T-helper 1 cell (primary cell): ENCODE results near the gene AHCY.
A peak's percentile ranks its signal among the peaks of the same experiment; 100 is the strongest.
"Not testable (repeated sequence)": the region's sequence is repeated elsewhere in the genome, so short reads cannot be mapped to it uniquely, and the experiment has no call there.

ENCODE experiments used
- DNase-seq, 5 donors: peaks; one replicate each; pipeline ENCODE4 v3.0.0-alpha.2; 2012 to 2020

The AHCY gene

DNA sequence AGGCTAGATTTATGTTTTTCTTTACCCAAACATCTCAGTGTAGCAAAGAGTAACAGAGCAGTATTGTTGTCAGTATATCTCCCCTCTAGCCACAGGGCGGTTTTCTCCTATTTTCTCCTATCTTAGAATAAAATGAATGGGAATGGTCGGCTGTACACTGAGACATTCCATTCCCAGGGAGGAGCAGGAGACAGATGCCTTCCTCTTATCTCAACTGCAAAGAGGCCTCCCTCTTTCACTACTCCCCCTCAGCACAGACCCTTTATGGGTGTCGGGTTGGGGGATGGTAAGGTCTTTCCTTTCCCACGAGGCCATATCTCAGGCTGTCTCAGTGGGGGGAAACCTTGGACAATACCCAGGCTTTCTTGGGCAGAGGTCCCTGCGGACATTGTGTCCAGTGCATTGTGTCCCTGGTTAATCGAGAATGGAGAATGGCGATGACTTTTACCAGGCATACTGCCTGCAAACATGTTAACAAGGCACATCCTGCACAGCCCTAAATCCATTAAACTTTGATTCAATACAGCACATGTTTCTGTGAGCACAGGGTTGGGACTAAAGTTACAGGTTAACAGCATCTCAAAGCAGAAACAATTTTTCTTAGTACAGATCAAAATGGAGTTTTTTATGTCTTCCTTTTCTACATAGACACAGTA, 50.6 kb downstream of the AHCY start:
- DNase-seq: not testable (repeated sequence)

DNA sequence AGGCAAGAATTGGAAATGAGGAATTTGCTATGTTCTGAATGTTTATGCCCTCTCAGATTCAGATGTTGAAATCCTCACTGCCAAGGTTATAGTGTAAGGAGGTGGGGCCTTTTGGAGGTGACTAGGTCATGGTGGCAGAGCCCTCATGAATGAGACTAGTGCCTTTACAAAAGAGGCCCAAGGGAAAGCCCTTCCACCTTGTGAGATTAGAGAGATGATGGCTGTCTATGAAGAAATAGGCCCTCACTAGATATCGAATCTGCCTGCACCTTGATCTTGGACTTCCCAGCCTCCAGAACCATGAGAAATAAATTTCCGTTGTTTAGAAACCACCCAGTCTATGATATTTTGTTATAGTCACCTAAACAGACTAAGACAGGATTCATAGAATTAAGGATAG, 51.5 kb downstream of the AHCY start:
- no peak for DNase-seq

DNA sequence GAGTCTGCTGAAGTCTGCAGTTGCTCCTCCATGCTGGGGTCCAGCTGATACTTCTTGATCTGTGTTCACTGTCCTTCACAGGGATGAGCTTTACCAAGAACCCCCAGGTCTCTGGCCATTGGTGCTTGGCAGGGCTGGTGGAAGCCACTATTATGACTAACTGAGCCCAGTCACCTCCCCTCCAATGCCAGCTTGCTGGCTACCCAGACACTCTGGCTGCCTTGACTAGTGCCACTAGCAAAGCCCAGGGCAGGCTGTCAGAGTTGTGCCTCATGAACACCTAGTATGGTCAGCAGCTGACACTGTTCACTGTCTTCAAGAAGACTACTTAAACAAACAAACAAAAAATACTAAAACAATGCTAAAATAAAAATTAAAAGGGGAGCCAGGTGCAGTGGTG, 53.1 kb downstream of the AHCY start:
- no peak for DNase-seq

DNA sequence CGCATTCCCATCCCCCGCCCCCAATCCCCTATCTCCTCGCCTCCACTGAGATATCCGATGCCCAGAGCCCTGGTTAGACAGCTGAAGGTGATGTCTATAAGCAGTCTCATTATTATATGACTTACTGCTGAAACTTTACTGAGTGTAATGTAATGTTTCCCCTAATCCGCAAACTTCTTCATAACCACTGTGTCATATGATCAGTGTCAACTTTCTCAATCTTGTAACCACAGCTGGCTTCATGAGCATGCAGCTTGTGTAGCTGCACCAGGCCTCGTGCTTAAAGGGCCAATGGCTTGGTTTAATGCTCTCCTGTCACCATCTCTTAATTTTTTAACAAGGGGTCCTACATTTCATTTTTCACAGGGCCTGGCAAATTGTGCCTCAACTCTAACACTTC, 53.9 kb downstream of the AHCY start:
- DNase-seq: peak in 1 of 5 donors; percentile 21

DNA sequence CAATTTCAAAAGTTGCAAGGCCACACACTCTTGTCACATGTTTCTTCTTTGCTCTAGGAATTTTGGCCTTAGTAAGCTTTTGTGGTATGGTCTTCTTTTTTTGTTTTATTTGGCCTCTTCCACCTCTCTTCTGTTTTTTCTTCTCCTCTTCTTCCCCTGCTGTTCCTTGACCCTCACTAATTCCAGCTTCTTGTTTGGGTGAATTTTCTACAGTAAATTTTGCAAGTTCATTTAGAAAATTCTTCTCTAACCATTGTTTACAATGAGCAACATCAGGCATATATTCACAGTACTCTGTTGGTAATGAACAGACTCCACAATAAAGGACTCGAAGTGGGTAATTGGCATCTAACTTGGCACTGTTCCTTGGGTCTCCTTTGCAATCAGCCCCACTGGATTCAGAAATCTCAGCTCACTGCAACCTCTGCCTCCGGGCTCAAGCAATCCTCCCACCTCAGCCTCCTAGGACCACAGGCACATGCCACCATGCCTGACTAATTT, 57.0 kb downstream of the AHCY start:
- no peak for DNase-seq

DNA sequence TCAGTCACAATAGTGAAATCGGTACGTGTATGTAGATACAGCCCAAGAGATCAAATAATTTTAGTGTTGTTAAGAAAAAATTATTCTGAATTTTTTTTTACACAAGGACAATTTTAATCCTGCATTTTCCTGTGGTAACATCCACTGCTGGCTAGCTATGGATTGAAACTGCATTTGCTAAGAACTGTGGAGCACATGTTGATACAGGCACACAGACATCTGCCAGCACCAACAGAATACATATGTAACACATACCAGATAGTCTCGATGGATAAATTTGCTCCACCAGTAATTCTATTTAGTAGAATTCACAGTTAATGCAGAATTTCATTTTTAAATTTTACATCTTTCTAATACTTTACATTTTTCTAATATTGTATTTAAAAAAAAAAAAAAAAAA, 59.8 kb downstream of the AHCY start:
- no peak for DNase-seq

DNA sequence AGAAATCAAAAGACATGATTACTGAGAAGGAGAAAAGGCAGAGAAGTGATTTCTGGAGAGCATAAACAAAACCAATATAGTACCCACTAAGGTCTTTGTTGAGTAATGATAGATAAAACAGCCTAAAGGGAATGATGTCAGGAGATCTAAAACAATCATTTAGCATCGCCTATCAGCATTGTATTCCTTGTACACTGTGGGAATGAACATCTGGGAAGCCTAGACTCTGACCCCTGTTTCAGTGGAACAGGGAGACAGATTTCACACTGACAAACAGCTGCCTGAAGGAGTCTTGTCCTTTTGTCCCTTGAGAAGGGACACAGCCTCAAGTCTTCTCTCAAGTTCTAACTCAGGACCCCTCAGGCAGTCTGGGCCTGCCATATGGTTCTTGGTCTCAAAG, 60.3 kb downstream of the AHCY start:
- no peak for DNase-seq

DNA sequence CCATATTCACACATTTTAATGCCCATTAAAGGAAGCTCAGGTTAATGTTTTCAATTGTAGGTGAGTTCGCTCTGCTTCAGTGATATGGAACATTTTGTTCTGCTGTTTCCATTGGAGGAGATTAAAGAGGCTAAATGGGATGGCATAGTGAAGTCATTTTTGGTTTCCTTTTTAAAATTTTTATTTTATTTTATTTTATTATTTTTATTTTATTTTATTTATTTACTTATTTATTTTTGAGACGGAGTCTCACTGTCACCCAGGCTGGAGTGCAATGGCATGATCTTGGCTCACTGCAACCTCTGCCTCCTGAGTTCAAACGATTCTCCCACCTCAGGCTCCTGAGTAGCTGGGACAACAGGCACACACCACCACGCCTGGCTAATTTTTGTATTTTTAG, 61.1 kb downstream of the AHCY start:
- not testable (repeated sequence) for DNase-seq

DNA sequence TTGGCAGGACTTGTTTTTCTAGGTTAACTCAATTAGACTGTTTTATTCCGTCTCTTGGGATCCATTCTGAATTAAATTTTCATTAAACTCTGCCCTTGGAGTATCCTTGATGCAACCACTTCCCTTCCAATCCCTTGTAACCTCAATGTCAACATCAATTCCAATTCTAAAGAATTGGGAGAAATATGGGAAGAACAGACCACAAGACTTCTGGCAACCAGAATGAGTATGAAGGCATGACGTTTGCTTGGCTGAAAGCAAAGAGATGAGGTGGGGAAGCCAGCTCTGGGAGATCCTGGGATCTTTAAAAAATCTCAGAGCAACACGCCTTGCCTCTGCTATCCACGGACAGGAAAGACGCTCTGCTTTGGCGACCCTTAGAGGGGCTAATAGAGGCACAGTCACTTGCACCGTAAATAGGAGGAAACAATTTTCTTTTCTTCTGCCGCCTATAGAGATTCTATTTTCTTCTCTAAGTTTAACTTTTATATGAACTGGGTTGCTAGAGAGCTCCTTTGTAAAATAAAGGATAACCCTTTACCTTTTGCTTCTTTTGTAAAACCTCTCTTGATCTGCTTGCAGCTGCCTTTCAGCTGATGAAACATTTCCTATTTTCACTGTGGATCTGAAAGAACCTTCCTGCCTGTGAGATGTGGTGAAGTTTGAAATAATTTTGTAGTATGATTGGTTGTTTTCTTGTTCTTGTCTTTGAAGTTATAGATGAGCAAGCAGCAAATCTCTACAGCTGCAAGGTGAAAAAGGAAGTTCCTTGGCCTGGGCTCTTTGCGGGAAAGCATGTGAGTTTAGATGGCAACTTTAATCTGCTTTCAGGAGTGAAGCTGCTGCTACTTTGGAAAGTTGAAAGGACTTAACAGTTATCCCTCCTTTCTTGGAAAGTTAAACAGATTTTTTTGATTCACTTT, 62.2 kb downstream of the AHCY start, which contains the start of gene ASIP:
ASIP (plus strand) TSS at position 731 of the 923 bp plus-strand sequence. CDS start 18,952 bp downstream, outside the sequence.
- DNase-seq: no peak

DNA sequence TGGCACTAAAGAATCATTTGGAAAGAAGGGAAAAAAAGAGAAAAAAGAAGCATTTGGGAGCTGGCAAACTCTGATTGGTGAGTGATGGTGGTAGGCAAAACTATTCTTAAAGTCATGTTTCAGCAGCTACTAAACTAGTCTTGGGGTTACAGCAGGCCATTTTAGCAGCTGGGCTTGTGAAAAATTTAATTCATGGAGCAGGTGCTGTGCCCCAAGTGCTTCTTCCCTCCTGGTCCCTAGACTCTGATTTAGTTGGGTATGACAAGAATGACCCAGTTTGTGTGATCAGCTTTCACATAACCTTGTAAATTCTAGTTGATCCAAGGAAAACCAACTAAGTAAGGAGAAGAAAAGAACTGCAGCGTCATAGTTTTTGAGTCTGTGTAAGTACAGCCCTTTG, 63.0 kb downstream of the AHCY start:
- no peak for DNase-seq

DNA sequence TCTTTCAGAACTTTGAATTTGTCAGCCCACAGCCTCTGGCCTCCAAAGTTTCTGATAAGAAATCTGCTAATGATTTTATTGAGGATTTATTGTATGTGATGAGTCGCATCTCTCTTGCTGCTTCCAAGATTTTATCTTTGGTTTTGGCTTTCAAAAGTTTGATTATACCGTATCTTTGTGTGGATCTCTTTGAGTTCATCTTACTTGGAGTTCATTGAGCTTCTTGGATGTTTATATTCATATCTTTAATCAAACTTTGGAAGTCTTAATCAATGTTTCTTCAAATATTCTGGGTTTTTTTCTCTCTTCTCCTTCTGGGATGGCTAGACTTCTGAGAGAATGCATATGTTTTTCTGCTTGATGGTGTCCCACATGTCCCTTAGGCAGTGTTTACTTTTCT, 65.2 kb downstream of the AHCY start:
- no peak for DNase-seq

DNA sequence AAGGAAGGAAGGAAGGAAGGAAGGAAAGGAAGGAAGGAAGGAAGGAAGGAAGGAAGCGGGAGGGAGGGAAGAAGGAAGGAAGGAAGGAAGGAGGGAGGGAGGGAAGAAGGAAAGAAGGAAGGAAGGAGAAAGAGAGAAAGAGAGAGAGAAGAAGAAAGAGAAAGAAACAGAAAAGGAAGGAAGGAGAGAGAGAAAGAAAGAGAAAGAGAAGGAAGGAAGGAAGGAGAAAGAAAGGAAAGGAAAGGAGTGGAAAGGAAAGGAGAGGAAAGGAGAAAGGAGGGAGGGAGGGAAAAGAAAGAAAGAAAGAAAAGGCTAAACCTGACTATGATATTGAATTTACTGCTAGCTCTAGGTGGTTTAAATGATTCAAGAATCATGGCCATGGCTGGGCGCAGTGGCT, 67.3 kb downstream of the AHCY start:
- no peak for DNase-seq

DNA sequence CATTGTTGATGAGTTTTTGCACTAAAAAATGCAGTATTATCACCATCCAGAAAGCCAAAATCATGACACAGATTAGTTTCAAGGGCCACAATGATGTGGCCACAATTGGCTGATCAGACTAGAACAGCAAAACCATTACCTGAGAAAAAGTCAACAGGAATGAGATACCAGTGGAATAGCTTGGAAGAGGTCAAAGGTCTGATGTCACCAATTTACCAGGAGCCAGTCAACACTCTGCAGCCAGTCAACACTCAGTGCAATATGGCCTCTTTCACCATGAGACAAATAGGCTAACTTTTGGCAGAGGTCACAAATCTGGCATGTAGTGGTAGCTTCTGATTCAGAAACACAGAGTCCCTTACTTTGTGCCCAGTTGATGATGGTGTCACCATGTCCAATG, 69.5 kb downstream of the AHCY start:
- DNase-seq: no peak

DNA sequence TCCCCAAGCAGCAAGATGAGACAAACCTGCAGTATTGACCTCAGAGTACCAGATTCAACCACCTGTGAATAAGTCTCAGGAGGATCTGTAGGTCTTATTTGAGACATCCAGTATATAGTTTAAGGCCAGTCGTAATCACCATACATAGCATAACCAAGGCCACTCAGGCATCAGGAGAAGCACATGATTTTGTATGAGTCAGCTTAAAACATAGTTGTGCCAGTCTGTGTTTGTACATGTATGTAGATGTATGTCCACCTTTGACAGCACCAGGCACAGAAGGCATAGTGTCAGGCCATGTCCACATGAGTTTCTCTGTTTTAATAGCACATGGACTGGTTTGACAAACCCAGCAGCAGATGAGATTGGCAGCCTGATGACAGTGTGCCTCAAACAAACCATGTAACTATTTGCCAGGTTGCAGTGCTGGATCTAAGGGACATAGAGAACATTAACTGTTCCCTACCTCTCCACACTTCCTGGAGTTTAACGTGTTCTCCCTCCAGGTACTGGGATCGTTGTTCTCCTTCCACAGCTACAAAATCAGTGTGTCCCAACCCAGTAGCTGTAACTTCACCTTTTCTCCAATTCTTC, 70.6 kb downstream of the AHCY start:
- no peak for DNase-seq

DNA sequence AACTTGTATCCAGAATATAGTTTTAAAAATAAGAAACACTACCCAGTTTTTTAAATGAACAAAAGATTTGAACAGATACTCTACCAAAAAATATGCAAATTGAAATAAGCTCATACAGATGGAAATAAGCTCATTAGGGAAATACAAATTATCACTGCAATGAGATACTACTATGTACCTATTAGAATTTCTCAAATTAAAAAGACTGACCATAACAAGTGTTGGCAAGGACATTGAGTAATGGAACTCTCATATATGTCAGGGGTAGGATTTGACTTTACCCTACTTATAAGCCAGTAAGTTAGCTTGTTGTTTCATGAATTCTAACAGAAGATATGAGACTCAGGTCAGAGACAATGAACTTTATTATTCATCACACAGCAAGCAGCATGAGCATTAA, 71.5 kb downstream of the AHCY start:
- DNase-seq: no peak
